Activated CD4-positive, alpha-beta T cell treated with anti-CD3 and anti-CD28 coated beads, Interleukin-2, amount 10 ng/mL, durations not matched to agents 24 days and 14 days (primary cell): ENCODE results near the gene AUNIP. TPM values are rescaled to one million over a fixed set of nuclear protein-coding genes. Genes with fewer than 3 reads are reported as not detected.

ENCODE experiments used
- DNase-seq: peaks from one replicate; pipeline ENCODE4 v3.0.0; 2022
- H3K27ac Mint-ChIP-seq: one replicate; pipeline ENCODE4 v1.8.0; 2022; ENCODE audit warnings: mild to moderate bottlenecking, mixed read lengths
- H3K27me3 Mint-ChIP-seq: one replicate; pipeline ENCODE4 v1.8.0; 2022; ENCODE audit warnings: mixed read lengths
- H3K36me3 Mint-ChIP-seq: one replicate; pipeline ENCODE4 v1.8.0; 2022; ENCODE audit warnings: low read depth, mild to moderate bottlenecking, mixed read lengths
- H3K4me1 Mint-ChIP-seq: one replicate; pipeline ENCODE4 v1.8.0; 2021; ENCODE audit warnings: mixed read lengths
- H3K4me3 Mint-ChIP-seq: one replicate; pipeline ENCODE4 v1.8.0; 2022; ENCODE audit warnings: mild to moderate bottlenecking, moderate library complexity, mixed read lengths
- H3K9me3 Mint-ChIP-seq: one replicate; pipeline ENCODE4 v1.8.0; 2021; ENCODE audit warnings: mixed read lengths
- intact Hi-C: fragments of 100-400 bp; cut with micrococcal nuclease; formaldehyde crosslinking; loops from one replicate; pipeline ENCODE4 v1.15.1; 2023
- total RNA-seq: library from RNA; stranded (reverse); gene quantifications from 2 replicates; pipeline ENCODE4 v1.2.3, GENCODE V29; 2022

The AUNIP gene
- total RNA-seq, 1 donor from 2014 or later = 12.0 TPM

DNA sequence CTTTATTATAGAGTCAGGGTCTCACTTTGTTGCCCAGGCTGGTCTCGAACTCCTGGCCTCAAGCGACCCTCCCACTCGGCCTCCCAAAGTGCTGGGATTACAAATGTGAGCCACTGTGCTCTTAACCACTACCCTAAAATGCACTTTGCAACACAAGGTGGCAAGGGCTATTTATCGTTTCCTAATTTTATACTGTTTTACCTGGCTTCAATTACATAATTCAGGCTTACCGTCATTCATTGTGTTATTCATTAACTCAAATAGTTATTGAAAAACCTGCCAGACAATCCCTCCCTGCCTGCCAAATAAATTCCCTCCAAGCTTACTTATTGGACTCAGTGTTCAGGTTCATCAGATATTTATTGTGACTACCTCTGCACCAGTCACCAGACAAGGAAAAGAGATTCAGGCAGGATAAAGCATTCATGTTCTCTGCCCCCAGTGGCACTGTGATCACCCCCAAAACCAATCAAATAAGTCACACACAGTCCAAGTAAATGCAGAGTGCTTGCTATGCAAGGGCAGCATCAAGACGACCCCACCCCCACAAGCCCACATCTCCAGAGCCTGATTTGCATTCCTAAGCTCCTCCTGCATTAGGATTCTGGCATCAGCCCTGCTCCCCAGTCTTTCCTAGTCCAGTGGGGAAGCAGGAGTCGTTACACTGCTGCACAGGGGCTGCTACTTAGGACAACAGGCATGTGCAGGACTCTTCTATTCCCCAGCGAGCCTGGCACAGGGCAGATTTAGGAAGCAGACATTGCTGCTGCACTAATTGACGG lies 8.1 kb upstream of the AUNIP start:
- Mint-ChIP-seq H3K36me3 (no peaks in the 10 kb centered on the region), H3K4me1 (no peaks in the 10 kb centered on the region), H3K9me3 (no peaks in the 10 kb centered on the region), H3K27me3 (no peaks in the 10 kb centered on the region), H3K4me3 (no peak overlapping the region), H3K27ac (no peak overlapping the region)
- DNase-seq = no peak
- intact Hi-C loops = no loop called here

DNA sequence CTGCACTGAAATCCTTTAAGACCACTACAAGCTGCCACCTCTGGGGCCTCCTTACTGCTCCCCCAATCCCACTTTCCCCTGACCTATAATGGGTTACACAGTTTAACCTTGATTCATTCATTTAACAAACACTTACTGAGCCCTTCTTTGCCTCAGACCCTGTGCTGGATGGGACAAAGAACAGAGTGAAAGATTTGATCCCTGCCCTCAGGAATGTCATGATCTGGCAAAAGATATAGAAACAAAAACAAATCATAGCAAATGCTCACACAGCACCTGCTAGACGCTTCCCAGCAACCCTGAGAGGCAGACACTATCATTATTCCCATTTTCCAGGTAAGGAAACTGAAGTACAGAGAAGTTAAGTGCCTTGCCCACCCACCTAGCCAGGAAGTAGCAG lies 7.0 kb upstream of the AUNIP start:
- no peak overlapping the region for H3K4me3 Mint-ChIP-seq
- no peaks in the 10 kb centered on the region for H3K9me3 Mint-ChIP-seq
- no peak for DNase-seq
- H3K27me3 Mint-ChIP-seq = no peaks in the 10 kb centered on the region
- no peaks in the 10 kb centered on the region for H3K36me3 Mint-ChIP-seq
- no peak overlapping the region for H3K27ac Mint-ChIP-seq
- H3K4me1 Mint-ChIP-seq = peaks cover 3% of the 10 kb centered on the region
- intact Hi-C loops = no loop called here

DNA sequence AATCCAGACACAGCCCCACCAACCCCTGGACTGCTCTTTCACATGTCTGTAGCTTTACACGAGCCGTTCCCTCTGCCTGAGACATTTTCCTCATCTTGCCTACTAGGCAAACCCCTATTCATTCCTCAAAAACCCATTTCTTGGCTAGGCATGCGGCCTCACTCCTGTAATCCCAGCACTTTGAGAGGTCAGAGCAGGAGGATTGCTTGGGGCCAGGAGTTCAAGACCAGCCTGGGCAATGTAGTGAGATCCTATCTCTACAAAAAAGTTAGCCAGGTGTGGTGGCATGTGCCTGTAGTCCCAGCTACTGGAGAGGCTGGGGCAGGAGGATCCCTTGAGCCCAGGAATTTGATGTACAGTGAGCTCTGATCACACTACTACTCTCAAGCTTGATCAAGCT lies 5.2 kb upstream of the AUNIP start:
- H3K27me3 Mint-ChIP-seq = no peaks in the 10 kb centered on the region
- peaks cover 12% of the 10 kb centered on the region for H3K4me1 Mint-ChIP-seq
- no peaks in the 10 kb centered on the region for H3K9me3 Mint-ChIP-seq
- no peaks in the 10 kb centered on the region for H3K36me3 Mint-ChIP-seq
- intact Hi-C loops = no loop called here
- no peak for DNase-seq
- no peak overlapping the region for H3K27ac Mint-ChIP-seq
- H3K4me3 Mint-ChIP-seq = no peak overlapping the region

GRCh38 chr1:25863486-25864262 lies 4.4 kb upstream of the AUNIP start:
- Mint-ChIP-seq H3K27me3 (no peaks in the 10 kb centered on the region), H3K4me3 (no peak overlapping the region), H3K9me3 (no peaks in the 10 kb centered on the region), H3K27ac (no peak overlapping the region), H3K4me1 (peaks cover 17% of the 10 kb centered on the region), H3K36me3 (no peaks in the 10 kb centered on the region)
- intact Hi-C loops = no loop called here
- no peak for DNase-seq

- intact Hi-C loops = no loop called here
- H3K36me3 Mint-ChIP-seq = no peaks in the 10 kb centered on the region
- DNase-seq = no peak
- H3K9me3 Mint-ChIP-seq = no peaks in the 10 kb centered on the region
- H3K27ac Mint-ChIP-seq = no peak overlapping the region
- no peak overlapping the region for H3K4me3 Mint-ChIP-seq
- no peaks in the 10 kb centered on the region for H3K27me3 Mint-ChIP-seq
- peaks cover 22% of the 10 kb centered on the region for H3K4me1 Mint-ChIP-seq
Measured at GRCh38 chr1:25862785-25863485, 3.7 kb upstream of the AUNIP start.

DNA sequence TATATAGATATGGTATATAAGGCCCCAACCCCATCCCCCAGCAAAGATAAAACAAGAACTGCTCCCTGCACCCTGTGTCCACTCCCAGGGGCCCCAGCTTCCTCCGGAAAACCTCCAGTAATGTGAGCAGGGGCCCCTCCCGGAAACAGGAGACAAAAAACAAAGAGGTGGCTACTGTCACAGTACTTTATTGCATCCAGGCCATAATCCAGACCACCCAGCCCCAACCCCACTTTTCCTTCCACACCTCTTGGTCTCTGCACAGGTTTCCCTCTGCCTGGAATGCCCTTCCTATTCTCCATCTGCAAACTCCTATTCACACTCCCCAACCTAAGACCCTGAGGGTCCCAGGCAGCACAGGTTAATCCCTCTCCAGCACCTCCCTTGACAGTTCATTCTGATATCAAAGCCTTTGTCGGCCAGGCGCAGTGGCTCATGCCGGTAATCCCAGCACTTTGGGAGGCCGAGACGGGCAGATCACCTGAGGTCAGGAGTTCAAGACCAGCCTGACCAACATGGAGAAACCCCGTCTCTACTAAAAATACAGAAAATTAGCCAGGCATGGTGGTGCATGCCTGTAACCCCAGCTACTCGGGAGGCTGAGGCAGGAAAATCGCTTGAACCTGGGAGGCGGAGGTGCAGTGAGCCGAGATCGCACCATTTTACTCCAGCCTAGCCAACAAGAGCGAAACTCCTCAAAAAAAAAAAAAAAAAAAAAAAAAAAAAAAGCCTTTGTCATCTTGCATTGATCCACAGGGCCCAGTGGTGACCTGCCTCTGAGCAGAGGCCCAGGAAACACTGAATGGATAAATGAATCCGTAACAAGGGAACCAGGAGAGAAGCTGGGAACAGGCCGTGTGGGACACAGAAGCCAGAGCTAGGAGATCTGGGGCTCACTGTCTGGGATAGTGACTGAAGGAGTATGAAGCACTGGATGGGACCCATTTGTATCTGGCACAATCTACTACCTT lies 2.3 kb upstream of the AUNIP start:
- Mint-ChIP-seq H3K4me1 (peaks cover 22% of the 10 kb centered on the region), H3K36me3 (no peaks in the 10 kb centered on the region), H3K27me3 (no peaks in the 10 kb centered on the region), H3K9me3 (no peaks in the 10 kb centered on the region), H3K4me3 (peak overlapping the region; percentile 29), H3K27ac (peak overlapping the region; percentile 44)
- intact Hi-C loops = loop anchor here (2.0 kb wide), 1 partner anchor 13 kb away; the partner anchor contains the start of gene PAQR7
- DNase-seq = no peak

DNA sequence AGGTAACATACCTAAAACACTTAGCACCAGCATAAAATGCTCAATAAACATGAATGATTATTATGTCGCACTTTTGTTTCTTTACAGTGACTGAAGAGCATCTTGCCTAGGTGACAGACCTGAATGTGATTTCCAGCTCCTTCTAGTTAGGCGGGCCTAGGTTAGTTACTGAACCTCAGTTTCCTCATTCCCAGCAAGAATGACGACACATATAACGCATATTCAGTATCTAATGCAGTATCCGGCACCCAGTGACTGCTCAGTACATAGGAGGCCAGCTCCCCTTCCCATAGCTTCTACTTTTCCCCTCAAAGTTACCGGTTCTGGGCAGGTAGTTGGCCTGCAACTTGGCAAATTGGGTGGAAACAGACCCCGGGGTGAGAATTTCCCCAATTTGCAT lies 763 bp downstream of the AUNIP start:
- Mint-ChIP-seq H3K4me3 (peak overlapping the region; percentile 97), H3K27me3 (no peaks in the 10 kb centered on the region), H3K36me3 (no peaks in the 10 kb centered on the region), H3K27ac (peak overlapping the region; percentile 96), H3K4me1 (peaks cover 27% of the 10 kb centered on the region), H3K9me3 (no peaks in the 10 kb centered on the region)
- no peak for DNase-seq
- intact Hi-C loops = no loop called here

- peaks cover 27% of the 10 kb centered on the region for H3K4me1 Mint-ChIP-seq
Measured at GRCh38 chr1:25856856-25857255, 2.4 kb downstream of the AUNIP start.

GRCh38 chr1:25854554-25854953 lies 4.7 kb downstream of the AUNIP start:
- Mint-ChIP-seq H3K4me1 (peaks cover 16% of the 10 kb centered on the region), H3K4me3 (no peak overlapping the region), H3K27me3 (no peaks in the 10 kb centered on the region), H3K9me3 (no peaks in the 10 kb centered on the region), H3K36me3 (no peaks in the 10 kb centered on the region), H3K27ac (no peak overlapping the region)
- intact Hi-C loops = no loop called here
- no peak for DNase-seq

More at GRCh38 chr1:25856856-25857255, 2.4 kb downstream of the AUNIP start:
- DNase-seq = no peak
- intact Hi-C loops = no loop called here
- no peaks in the 10 kb centered on the region for H3K36me3 Mint-ChIP-seq
- no peaks in the 10 kb centered on the region for H3K27me3 Mint-ChIP-seq
- no peak overlapping the region for H3K4me3 Mint-ChIP-seq
- no peak overlapping the region for H3K27ac Mint-ChIP-seq
- H3K9me3 Mint-ChIP-seq = no peaks in the 10 kb centered on the region

DNA sequence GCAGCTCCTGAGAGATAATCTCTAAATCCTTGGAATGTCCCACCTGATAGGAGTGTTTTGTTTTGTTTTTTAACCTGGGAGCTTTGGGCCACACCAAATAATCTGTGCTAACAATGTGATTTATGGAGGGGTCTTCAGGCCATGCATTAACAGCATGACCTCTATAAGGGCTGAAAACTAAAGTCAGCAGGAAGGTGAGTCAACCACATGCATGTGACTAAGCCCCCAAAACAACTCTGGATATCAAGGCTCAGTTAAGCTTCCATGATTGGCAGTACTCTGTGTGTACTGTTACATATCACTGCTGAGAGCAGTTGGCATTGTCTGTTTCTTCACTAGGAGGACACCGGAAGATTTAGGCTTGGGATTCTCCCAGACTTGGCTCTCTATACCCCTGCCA lies 10.7 kb downstream of the AUNIP start:
- intact Hi-C loops = no loop called here

GRCh38 chr1:25847929-25848328 lies 11.3 kb downstream of the AUNIP start:
- no peaks in the 10 kb centered on the region for H3K27me3 Mint-ChIP-seq
- H3K36me3 Mint-ChIP-seq = no peaks in the 10 kb centered on the region
- no peak overlapping the region for H3K27ac Mint-ChIP-seq
- H3K9me3 Mint-ChIP-seq = no peaks in the 10 kb centered on the region
- peaks cover 2% of the 10 kb centered on the region for H3K4me1 Mint-ChIP-seq
- no peak overlapping the region for H3K4me3 Mint-ChIP-seq
- no peak for DNase-seq
- intact Hi-C loops = no loop called here

More for the DNA sequence above, 10.7 kb downstream of the AUNIP start:
- Mint-ChIP-seq H3K27ac (no peak overlapping the region), H3K9me3 (no peaks in the 10 kb centered on the region), H3K36me3 (no peaks in the 10 kb centered on the region), H3K4me1 (peaks cover 2% of the 10 kb centered on the region), H3K27me3 (no peaks in the 10 kb centered on the region), H3K4me3 (no peak overlapping the region)
- no peak for DNase-seq

DNA sequence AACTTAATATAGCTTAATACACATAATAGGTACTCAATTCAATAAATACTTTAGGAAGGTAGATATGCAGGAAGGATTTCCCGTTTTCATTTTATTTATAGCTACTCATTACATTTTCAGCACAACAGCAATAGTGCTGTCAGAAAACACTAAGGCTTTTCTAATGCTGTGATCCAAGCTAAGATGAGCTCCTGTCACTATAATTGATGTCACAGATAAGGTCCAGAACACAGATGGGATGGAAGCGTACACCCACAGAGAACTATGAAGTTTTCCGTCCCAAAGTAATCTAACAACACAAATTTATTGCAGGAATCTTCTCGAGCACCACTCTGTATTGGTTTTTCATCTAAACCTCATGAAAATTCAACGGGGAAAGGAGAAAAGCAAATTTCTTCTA lies 13.6 kb downstream of the AUNIP start:
- H3K27ac Mint-ChIP-seq = no peak overlapping the region

More for the DNA sequence above, 13.6 kb downstream of the AUNIP start:
- Mint-ChIP-seq H3K27me3 (no peaks in the 10 kb centered on the region), H3K4me3 (no peak overlapping the region), H3K4me1 (peaks cover 2% of the 10 kb centered on the region), H3K9me3 (no peaks in the 10 kb centered on the region), H3K36me3 (no peaks in the 10 kb centered on the region)
- no peak for DNase-seq
- intact Hi-C loops = no loop called here
